Neural cell (in vitro differentiated cells): ENCODE data around the gene XBP1. TPM values are rescaled to one million over a fixed set of nuclear protein-coding genes. Genes with fewer than 3 reads are reported as not detected.

ENCODE experiments used
- H2AFZ ChIP-seq: fragments of 200-600, 300-800 bp; sonication (generic), shearing (Covaris generic); 2 replicates; pipeline ENCODE4 v1.6.0; 2014; ENCODE audit warnings: low read depth, mild to moderate bottlenecking, antibody characterized with exemption, low read length, moderate library complexity
- H3F3A ChIP-seq: fragments of 200-600 bp; shearing (Covaris generic); 2 replicates; pipeline ENCODE4 v1.6.1; 2016; ENCODE audit warnings: mild to moderate bottlenecking, moderate library complexity, mixed read lengths, antibody characterized with exemption, low read length; ENCODE audit not compliant: insufficient read depth, poor library complexity, severe bottlenecking
- H3K27ac ChIP-seq: fragments of 200-600, 300-800 bp; sonication (generic), shearing (Covaris generic); 2 replicates; pipeline ENCODE4 v1.5.1; 2014; ENCODE audit warnings: mild to moderate bottlenecking, low read length, moderate library complexity
- H3K27me3 ChIP-seq: fragments of 300-800, 200-600 bp; sonication (generic), shearing (Covaris generic); 2 replicates; pipeline ENCODE4 v1.6.0; 2014; ENCODE audit warnings: mild to moderate bottlenecking, low read depth, low read length, moderate library complexity; ENCODE audit not compliant: insufficient read depth
- H3K36me3 ChIP-seq: fragments of 300-800, 200-600 bp; sonication (generic), shearing (Covaris generic); 2 replicates; pipeline ENCODE4 v1.5.1; 2014; ENCODE audit warnings: mild to moderate bottlenecking, antibody characterized with exemption, low read length, moderate library complexity; ENCODE audit not compliant: insufficient read depth
- H3K4me2 ChIP-seq: fragments of 300-800, 200-600 bp; sonication (generic), shearing (Covaris generic); 2 replicates; pipeline ENCODE4 v1.6.0; 2014; ENCODE audit warnings: mild to moderate bottlenecking, low read length
- H3K4me3 ChIP-seq: fragments of 300-800, 200-600 bp; sonication (generic), shearing (Covaris generic); 2 replicates; pipeline ENCODE4 v1.5.1; 2014; ENCODE audit warnings: mild to moderate bottlenecking, low read length, moderate library complexity
- H3K79me2 ChIP-seq: fragments of 200-600 bp; shearing (Covaris generic); replicated peaks from 2 replicates; pipeline ENCODE4 v1.6.0; 2014; ENCODE audit warnings: mild to moderate bottlenecking, low read length, moderate library complexity; ENCODE audit not compliant: insufficient read depth
- H3K9ac ChIP-seq: fragments of 300-800, 200-600 bp; sonication (generic), shearing (Covaris generic); 2 replicates; pipeline ENCODE4 v1.6.1; 2016; ENCODE audit warnings: mild to moderate bottlenecking, low read length, mixed read lengths
- H3K9me2 ChIP-seq: fragments of 200-600 bp; shearing (Covaris generic); 2 replicates; pipeline ENCODE4 v1.6.1; 2016; ENCODE audit warnings: mild to moderate bottlenecking, low read length, mixed read lengths; ENCODE audit not compliant: insufficient read depth
- H3K9me3 ChIP-seq: fragments of 200-600, 300-800 bp; sonication (generic), shearing (Covaris generic); 2 replicates; pipeline ENCODE4 v1.6.1; 2016; ENCODE audit warnings: mild to moderate bottlenecking, mixed run types, low read length, moderate library complexity, mixed read lengths
- H4K20me1 ChIP-seq: fragments of 200-600 bp; shearing (Covaris generic); 2 replicates; pipeline ENCODE4 v1.6.1; 2016; ENCODE audit warnings: mild to moderate bottlenecking, mixed run types; ENCODE audit not compliant: insufficient read depth
- CTCF ChIP-seq: fragments of 450-650 bp; IDR thresholded peaks from 2 replicates; pipeline ENCODE4 v1.5.1; 2014; ENCODE audit warnings: antibody characterized with exemption, mild to moderate bottlenecking, moderate library complexity; ENCODE audit not compliant: poor library complexity, severe bottlenecking
- EP300 ChIP-seq: fragments of 450-650 bp; conservative IDR thresholded peaks from 2 replicates; pipeline ENCODE4 v1.6.1; 2014; ENCODE audit warnings: antibody characterized with exemption, mild to moderate bottlenecking, moderate library complexity; ENCODE audit not compliant: poor library complexity, severe bottlenecking
- EZH2 ChIP-seq: fragments of 200-600, 300-800 bp; shearing (Covaris generic), sonication (generic); IDR thresholded peaks from 2 replicates; pipeline ENCODE4 v1.6.1; 2014; ENCODE audit warnings: antibody characterized with exemption, low read length, borderline replicate concordance, mild to moderate bottlenecking; ENCODE audit not compliant: insufficient read depth, poor library complexity, severe bottlenecking
- MXI1 ChIP-seq: fragments of 450-650 bp; conservative IDR thresholded peaks from 2 replicates; pipeline ENCODE4 v1.6.1; 2014; ENCODE audit warnings: antibody characterized with exemption, mild to moderate bottlenecking; ENCODE audit not compliant: poor library complexity, severe bottlenecking
- POLR2AphosphoS5 ChIP-seq: IDR thresholded peaks from 2 replicates; pipeline ENCODE4 v1.6.1; 2012
- RAD21 ChIP-seq: fragments of 450-650 bp; conservative IDR thresholded peaks from 2 replicates; pipeline ENCODE4 v1.6.1; 2014; ENCODE audit warnings: antibody characterized with exemption, mild to moderate bottlenecking, moderate library complexity
- REST ChIP-seq: IDR thresholded peaks from 2 replicates; pipeline ENCODE4 v1.6.1; 2012; ENCODE audit warnings: borderline replicate concordance
- SMC3 ChIP-seq: fragments of 450-650 bp; conservative IDR thresholded peaks from 2 replicates; pipeline ENCODE4 v1.6.1; 2014; ENCODE audit warnings: antibody characterized with exemption, mild to moderate bottlenecking, moderate library complexity; ENCODE audit not compliant: poor library complexity
- TAF1 ChIP-seq: IDR thresholded peaks from 2 replicates; pipeline ENCODE4 v1.6.1; 2012; ENCODE audit warnings: low read depth
- polyA plus RNA-seq: library from polyadenylated mRNA; depleted of rRNA; stranded (reverse); fragments of >200 nt; gene quantifications from 2 replicates; pipeline ENCODE4 v1.2.3, GENCODE V29; 2014

Gene XBP1
- polyA plus RNA-seq, 1 donor from 2014 or later = 19.0 TPM

GRCh38 chr22:28837640-28838039, 37.3 kb upstream of the XBP1 start:
- no peaks in the 10 kb centered on the region for H4K20me1 ChIP-seq
- H3K4me2 ChIP-seq = no peak overlapping the region
- no peaks in the 10 kb centered on the region for H3K9me3 ChIP-seq
- no peaks in the 10 kb centered on the region for H3K36me3 ChIP-seq
- H3K4me3 ChIP-seq = no peak overlapping the region
- H2AFZ ChIP-seq = no peak overlapping the region
- H3K79me2 ChIP-seq = no peaks in the 10 kb centered on the region
- no peaks in the 10 kb centered on the region for H3K9me2 ChIP-seq
- TF ChIP-seq MXI1 = no peak
- TF ChIP-seq POLR2AphosphoS5 = no peak
- TF ChIP-seq TAF1 = no peak
- no peak for TF ChIP-seq EP300
- no peak for TF ChIP-seq REST
- no peak overlapping the region for H3K9ac ChIP-seq
- H3K27me3 ChIP-seq = no peaks in the 10 kb centered on the region
- no peak overlapping the region for H3K27ac ChIP-seq
- H3F3A ChIP-seq = no peaks in the 10 kb centered on the region

- H2AFZ ChIP-seq = no peak overlapping the region
- no peak overlapping the region for H3K4me3 ChIP-seq
- H3K4me2 ChIP-seq = no peak overlapping the region
- H3K36me3 ChIP-seq = no peaks in the 10 kb centered on the region
- H3K27me3 ChIP-seq = no peaks in the 10 kb centered on the region
- no peak overlapping the region for H3K27ac ChIP-seq
- no peaks in the 10 kb centered on the region for H4K20me1 ChIP-seq
- TF ChIP-seq POLR2AphosphoS5 = no peak
- no peak for TF ChIP-seq CTCF
- no peak for TF ChIP-seq REST
- no peak for TF ChIP-seq SMC3
- no peak for TF ChIP-seq EZH2
- no peak for TF ChIP-seq EP300
- TF ChIP-seq RAD21 = no peak
- TF ChIP-seq MXI1 = no peak
- no peak for TF ChIP-seq TAF1
- H3F3A ChIP-seq = no peaks in the 10 kb centered on the region
- no peaks in the 10 kb centered on the region for H3K9me2 ChIP-seq
- H3K9me3 ChIP-seq = no peaks in the 10 kb centered on the region
- H3K79me2 ChIP-seq = no peaks in the 10 kb centered on the region
- H3K9ac ChIP-seq = no peak overlapping the region
These were observed 35.3 kb upstream of the XBP1 start for GRCh38 chr22:28835630-28836189.
